Ramos (cell line): ENCODE data around the gene DAZL.

Experiments
- in situ Hi-C: fragments of 300-500 bp; cut with MboI; formaldehyde crosslinking; loops from one replicate; pipeline ENCODE4 v1.14.3; 2022; ENCODE audit warnings: low sequenced_read_pairs; ENCODE audit not compliant: unreplicated experiment

Gene DAZL

DNA sequence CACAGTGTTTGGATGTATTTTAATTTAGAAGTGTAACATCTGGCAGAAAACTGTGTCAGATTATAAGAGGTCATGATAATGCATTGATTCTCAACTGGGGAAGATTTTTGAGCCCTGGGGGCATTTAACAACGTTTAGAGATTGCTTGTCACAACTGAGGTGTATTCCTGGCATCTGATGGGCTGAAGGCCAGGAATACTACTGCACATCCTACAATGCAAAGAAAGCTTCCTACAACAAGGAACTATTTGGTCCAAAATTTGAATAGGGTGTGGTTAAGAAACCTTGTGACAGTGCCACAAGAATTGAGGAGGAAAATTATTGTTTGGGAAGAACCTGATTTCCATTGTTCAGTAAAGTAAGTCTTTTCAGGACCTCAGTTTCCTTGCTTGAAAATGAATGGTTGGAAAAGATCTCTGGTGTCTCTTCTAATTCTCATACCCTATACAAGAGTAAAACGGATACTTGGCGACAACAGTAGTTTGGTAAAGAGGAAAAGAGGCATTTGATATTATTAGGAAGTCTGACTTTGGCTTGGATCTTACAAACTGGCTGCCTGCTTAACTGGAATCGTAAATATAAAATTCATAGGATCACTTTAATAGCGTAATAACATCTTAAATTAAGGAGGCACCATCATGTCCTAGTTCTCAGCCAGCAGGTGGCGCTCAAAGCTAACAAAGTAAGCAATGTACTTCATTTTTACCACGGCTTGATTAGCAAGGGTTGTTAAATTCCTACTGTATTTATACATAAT, 4.3 kb downstream of the DAZL start:
- in situ Hi-C loops: loop anchor here (10.0 to 25.0 kb wide), 3 partner anchors 634 to 1236 kb away; no protein-coding TSS in a partner anchor

DNA sequence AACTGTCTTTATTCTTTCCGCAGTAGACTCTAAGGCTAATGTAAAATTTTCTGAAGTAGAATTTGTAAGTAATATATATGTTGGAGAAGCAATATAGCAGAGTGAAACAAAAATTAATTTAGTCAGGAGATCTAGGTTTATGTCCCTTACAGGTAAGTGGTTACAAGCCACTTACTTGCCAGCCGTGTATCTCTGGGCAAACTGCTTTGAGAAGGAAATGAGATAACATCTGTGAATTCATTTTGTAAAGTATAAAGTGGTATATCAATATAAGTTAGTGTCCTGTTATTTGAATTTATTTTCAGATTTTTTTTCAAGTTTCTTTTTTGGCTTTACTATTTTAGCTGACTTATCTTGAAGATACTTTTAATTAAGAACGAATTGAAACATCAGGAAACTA, 5.5 kb downstream of the DAZL start:
- in situ Hi-C loops: loop anchor here (10.0 to 25.0 kb wide), 3 partner anchors 635 to 1238 kb away; no protein-coding TSS in a partner anchor

DNA sequence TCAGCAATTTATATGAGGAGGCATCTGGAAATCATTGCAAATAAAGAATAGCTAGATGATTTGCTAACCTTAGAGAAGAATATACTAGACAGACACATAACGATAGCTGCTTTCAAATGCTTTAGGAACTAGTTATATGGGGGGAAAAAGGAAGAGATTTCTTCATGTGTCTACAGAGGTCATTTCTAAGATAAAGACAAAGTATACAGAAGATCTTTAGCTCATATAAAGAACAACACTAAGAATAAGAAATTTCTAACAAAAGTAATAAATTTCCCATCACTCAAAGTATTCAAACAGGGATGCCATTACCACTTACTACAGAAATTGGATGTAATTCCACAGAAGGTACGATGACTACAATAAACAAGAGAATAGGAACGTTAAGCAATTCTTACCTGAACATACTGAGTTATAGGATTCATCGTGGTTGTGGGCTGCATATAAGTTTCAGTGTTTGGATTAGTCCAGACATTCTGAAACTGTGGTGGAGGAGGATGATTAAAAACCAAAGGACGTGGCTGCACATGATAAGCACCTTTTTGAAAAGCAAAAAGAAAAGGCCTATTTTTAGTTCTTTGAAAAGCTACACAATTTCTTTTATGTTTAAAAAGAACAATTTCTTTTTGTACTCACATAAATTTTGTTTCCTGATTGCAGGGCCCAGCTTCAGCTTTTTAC, 8.7 kb downstream of the DAZL start:
- in situ Hi-C loops: no loop called here

DNA sequence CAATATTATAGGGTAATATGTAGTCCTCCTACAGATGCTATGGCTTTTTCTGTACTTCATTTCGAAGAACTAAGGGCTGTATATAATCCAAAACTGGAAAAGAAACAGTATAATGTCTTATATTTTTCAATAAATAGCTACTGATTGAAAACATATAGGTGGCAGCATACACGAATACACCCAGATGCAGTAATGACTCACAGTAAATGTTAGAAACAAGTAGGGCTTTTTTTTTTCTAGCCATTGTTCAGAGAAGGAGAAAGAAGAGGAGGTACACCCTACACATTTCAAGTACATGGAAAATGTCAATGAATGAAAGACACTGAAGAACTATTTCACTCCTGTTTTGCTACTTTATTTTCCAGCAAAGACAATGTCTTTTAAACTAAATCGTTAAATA, 9.4 kb downstream of the DAZL start:
- in situ Hi-C loops: no loop called here

DNA sequence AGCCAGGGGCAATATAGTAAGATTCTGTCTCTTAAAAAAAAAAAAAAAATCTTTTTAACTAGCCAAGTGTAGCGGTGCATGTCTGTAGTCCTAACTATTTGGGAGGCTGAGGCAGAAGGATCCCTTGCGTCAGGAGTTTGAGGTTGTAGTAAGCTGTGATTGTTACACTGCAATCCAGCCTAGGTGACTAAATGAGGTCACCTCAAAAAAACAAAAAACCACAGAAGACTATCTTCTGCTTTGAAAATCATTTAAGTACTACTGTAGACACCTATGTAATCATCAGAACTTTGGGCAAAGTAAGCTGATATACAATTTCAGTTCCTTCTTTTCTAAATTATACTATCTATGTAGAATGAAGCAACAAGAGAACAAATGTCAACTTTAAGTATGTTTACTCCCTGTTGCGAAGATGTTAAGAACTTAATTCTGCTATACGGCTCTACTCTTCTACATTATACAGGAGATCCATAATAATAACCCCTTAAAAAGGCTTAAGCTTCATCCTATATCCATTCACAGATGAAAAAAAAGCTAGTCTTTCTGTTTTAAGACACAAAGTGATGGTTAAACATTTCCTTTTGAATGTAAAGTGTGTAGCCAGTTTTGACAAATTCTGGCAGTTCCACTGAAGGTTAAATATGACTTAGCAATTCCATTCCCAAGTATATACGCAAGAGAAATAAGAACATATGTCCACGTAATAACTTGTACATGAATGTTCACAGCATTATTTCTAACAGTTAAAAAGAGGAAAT, 15.2 kb downstream of the DAZL start:
- in situ Hi-C loops: no loop called here

DNA sequence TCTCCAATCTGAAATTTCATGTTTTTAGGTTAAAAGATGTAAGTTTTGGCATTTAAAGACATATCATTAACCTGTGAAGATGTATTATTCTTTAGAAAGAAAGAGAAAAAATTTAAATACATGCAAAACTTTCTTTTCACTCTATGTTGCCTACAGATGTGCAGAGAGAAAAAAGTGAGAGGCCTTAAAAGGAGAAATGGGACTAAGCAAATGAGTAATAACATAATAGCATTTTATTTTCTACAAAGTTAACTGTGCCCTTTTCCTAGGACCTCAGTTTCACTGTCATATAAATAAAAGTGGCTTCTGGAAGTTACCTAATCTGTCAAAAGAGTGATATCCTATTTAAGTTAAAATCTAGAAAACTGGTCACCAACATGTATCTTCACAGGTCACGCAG, 16.1 kb downstream of the DAZL start:
- in situ Hi-C loops: no loop called here

DNA sequence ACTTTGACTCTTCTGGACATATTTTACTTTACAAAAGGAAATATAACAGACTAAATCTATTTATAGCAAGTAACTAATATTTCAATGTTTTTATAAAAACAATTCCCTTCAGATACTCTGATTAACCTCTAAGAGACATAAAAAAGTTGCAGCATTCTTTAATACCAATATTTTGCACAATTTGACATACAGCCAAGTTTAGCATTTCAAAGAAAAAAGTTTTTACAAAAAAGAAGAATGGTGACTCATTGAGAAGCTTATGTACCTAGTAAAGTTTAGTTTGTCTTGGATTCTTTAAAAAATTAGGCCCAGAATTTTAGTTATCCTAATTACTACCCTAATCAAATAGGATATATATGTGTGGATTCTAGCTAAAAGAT, 17.6 kb downstream of the DAZL start:
- in situ Hi-C loops: no loop called here

DNA sequence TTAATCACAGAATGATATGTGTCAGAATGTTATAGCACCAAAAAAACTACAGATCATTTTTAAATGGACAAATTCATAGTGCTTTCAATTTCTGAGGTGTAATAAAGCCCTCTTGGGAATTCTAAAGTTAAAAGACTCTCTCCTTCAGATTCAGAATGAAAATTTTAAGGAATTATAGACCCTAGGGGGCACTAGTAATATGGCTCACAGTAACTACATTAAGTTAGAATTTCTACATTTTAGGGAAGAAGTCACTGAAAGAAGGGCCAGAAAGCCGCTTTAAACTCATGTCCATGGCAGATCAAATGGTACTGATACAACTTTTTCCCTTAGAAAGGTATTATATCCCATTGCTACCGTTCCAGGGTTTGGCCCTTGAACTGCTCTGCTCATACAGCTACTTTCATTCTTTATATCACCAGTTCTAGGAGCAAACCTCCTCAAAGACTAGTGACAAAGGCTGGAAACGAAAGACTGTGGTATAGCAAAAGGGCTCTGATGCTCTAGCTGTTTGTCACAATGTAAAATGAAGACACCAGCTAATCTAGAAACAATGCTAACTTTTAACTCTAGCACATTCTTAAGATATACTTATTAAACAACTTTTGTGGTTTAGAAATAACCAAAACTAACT, 18.1 kb downstream of the DAZL start:
- in situ Hi-C loops: no loop called here

DNA sequence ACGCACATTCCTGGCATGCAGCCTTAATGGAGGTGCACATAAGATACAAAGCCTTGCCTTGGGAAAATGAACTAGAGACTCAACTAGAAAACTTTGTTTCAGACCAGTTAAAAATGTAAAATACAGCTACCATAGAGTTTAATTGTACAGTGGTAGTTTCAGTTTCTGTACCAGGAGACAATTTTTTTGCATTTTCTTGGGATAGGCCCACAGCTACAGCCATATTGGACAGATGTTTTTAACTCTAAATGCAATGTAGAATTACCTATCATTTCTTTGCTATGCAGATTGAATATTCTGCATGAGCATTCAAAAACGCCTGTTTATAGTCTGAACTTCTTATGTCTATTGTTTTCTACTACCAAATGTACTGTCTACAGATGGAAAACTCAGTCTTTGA, 20.3 kb downstream of the DAZL start:
- in situ Hi-C loops: no loop called here

DNA sequence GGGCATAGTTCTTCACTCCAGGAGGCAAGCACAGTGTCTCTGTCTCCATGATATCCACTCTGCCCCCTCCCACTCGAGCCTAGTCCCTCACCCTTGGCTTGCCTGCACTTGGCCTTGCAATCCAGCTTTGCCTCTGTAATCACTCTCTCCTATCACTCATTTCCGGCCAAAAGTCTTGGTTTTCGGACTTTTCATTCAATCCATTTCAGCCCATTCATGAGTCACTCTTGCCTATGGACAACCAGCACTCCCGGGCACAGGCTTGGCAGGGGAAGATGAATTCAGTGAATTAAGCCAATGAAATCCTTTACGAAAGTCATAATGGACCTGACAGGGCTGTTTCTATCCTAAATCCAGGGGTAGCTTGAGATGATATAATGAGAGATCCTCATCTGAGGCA, 21.7 kb downstream of the DAZL start:
- in situ Hi-C loops: no loop called here

DNA sequence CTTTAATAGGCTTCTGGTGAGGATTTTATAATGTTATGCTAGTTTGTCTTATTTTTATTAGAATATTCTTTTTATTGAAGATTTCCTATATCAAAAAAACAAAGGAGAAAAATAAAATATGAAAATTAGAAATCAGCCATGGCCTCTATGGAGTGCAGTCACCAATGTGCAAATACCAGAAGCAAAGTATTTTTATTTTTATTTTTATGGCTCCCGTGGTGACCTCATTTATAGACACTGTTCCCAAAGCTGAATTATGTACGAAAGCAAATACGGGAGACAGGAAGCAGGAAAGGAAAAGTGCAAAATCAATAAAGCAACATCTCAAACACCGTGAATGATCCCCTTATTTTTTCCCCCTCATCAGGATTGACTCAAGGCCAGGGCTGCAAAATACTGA, 35.1 kb downstream of the DAZL start:
- in situ Hi-C loops: no loop called here

DNA sequence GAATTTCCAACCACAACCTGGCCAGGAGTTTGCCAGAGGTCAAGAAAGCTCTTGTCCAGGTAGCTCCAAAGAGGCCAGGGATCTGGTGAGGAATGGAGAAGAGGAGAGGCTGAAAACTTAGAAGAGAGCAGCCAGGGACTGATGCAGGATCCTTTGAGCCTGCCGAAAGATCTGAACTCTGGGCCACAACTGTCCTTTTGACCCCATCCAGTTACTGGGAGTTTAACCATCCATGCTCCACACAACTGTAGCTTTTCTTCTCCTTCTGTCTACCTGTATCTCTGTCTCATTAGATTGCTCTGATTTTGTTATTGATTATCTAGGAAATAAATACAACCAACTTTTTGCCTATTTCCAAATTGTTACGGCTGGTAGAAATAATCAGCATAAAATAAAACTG, 36.7 kb downstream of the DAZL start:
- in situ Hi-C loops: no loop called here

DNA sequence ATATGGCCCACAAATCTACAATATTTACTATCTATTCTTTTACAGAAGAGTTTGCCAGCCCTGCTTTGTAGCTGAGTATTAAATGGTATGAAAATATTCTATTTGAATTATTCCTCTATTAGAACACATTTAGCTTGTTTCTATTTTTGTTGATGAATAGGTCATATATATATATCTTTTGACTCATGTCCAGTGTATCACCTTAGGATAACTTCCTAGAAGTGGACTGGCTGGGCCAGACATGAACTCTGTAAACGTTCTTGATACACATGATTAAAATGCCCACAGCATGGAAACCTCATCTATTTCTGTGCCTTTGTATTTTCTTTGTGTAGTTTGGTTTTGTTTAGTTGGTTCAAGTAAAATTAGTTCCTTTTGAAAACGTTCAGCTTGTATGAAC, 37.1 kb downstream of the DAZL start:
- in situ Hi-C loops: no loop called here

DNA sequence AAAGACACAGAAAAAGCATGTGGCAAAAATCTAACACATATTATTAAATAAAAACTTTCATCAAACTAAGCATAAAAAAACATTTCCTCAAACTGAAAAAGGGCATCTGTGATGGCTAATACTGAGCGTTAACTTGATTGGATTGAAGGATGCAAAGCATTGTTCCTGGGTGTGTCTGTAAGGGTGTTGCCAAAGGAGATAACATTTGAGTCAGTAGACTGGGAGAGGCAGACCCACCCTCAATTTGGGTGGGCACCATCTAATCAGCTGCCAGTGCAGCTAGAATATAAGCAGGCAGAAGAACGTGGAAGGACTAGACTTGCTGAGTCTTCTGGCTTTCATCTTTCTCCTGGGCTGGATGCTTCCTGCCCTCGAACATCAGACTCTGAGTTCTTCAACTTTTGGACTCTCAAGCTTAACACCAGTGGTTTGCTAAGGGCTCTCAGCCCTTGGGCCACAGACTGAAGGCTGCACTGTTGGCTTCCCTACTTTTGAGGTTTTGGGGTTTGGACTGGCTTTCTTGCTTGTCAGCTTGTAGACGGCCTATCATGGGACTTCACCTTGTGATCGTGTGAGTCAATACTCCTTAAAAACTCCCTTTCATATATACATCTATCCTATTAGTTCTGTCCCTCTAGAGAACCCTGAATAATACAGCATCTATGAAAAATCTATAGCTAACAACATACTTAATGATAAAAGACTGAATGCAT, 45.4 kb downstream of the DAZL start:
- in situ Hi-C loops: no loop called here

DNA sequence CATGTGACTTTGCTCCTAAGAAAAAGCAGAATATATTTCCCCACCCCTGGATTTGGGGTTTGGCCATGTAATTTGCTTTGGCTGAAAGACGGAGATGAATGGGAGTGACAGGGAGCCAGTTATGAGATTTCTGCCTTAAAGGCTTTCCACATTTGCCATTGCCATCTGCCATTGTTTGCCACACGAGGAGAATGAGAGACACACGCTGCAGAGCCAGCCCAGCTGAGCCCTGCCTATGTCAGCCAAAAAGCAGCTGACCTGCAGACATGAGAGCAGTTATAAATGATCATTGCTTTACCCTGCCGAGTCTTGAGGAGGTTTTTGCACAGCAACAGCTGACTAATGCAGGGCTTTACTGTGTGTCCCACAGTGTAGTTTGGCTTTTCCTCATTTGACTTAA, 51.1 kb downstream of the DAZL start:
- in situ Hi-C loops: loop anchor here (5.0 kb wide), 1 partner anchor 267 kb away; no protein-coding TSS in a partner anchor

DNA sequence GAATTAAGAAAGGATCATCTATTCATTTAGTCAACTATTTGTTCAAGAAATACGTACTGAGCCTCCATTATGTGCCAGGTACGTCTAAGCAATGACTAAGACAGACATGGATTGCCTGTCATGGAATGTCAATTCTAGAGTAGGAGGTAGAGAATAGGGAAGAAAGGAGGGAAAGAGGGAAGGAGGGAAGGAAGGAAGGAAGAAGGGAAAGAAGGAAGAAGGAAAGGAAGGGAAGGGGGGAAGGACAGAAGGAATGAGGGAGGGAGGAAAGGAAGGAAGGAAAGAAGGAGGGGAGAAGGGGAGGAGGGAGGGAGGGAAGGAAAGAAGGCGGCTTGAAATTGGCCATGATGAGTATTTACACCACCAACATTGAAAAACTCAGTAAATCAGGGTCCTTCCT, 52.5 kb downstream of the DAZL start:
- in situ Hi-C loops: loop anchor here (5.0 kb wide), 1 partner anchor 265 kb away; no protein-coding TSS in a partner anchor

DNA sequence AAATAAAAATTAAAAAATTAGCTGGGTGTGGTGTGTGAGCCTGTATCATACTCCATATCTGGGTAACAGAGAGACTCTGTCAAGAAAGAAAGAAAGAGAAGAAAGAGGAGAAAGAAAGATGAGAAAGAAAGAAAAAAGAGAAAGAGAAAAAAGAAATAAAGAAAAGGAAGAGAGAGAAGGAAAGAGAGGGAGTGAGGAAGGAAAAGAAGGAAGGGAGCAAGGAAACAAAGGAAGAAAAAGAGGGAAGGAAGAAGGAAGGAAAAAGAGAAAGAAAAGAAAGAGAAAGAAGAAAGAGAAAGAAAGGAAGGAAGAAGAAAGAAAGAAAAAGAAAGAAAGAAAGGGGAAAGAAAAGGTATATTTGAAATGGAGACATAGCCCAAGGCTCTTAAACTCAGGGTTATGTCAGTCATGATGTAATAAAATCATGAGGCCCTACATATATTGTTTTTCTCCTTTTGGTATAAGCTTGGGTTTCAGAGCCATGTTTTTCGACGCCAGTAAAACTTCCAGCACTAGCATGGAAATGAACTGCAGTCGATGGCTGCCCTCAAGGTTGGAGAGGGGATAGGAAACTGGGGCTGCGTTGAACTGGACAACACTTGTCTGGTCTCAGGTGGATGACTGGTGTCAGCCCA, 53.8 kb downstream of the DAZL start:
- in situ Hi-C loops: loop anchor here (5.0 kb wide), 1 partner anchor 264 kb away; no protein-coding TSS in a partner anchor

DNA sequence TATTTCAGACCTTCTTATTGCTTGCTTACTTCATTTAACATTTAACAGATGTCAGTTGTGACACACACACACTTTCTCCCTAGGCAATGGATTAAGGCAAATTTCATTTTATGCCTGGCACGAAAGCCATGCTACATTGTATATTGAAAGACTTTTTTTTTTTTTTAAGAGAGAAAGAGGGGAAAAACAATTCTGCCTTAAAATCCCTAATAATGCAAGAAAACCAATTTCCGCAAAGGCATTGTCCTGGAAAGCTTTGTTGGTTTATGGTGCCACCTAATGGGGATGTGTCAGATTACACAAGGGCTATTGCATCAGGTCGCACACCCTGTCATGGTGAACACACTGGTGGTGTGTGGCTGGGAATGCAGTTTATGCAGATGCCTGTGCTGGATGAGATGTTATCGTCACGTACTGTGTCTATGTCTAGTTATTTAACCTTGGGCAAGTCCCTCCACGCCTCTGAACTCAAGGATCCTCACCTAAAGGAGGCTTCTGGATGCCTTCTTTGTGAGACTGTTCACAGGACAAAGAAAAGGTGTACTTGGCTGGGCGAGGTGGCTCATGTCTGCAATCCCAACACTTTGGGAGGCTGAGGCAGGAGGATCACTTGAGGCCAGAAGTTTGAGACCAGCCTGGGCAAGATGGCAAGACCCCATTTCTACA, 54.4 kb downstream of the DAZL start:
- in situ Hi-C loops: loop anchor here (5.0 kb wide), 1 partner anchor 264 kb away; no protein-coding TSS in a partner anchor

DNA sequence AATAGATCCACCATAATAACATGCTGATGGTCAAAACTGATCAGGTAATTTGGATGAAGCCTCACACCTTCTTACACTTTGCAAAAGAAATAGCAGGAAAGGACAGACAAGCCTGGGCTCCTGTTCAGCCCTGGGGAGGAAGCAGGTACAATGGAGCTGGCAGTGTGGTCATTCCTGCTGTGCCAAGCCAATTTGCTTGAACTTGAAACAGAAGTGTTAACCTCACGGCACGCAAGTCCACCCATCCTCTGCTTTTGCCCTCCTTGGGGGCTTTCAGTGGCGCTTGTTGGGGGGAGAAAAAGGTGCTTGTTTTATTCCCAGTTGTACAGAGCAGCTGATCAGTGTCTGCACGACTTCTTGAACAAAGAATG, 54.9 kb downstream of the DAZL start:
- in situ Hi-C loops: loop anchor here (5.0 kb wide), 1 partner anchor 263 kb away; no protein-coding TSS in a partner anchor
